ENCODE measurements around the gene CRBN. TPM values are rescaled to one million over a fixed set of nuclear protein-coding genes. Genes with fewer than 3 reads are reported as not detected.

Gene CRBN
- polyA plus RNA-seq, 1 of the 3 experiments (the other 2 are of a cell fraction): 17.5 TPM

GRCh38 chr3:3157484-3157883 lies 22.0 kb downstream of the CRBN start:
- Histone ChIP-seq H3K9me3 (no peaks in the 10 kb centered on the region), H3F3A (replicated peaks; ENCODE audit: insufficient read depth) (peaks cover 14% of the 10 kb centered on the region), H3K4me1 (ENCODE audit: control insufficient read depth in 1 of 2, insufficient read depth in 2 of 2, low read depth in 1 of 2, low read length in 1 of 2) (no peaks in the 10 kb centered on the region), H3K27me3 (ENCODE audit: insufficient read depth) (no peaks in the 10 kb centered on the region), H3K9ac (no peak overlapping the region), H3K27ac (ENCODE audit: low read depth in 2 of 2, low read length in 1 of 2) (no peak overlapping the region), H3K79me2 (ENCODE audit: insufficient read depth) (0 out of 2 replicates have a peak, but pooled peaks cover 4% of the 10 kb centered on the region), H3K4me2 (no peak overlapping the region), H2AFZ (ENCODE audit: low read depth) (no peak overlapping the region), H3K36me3 (replicated peaks in 1 of 2; ENCODE audit: control insufficient read depth in 1 of 2, insufficient read depth in 2 of 2, low read length in 1 of 2) (peaks cover 64 to 83% of the 10 kb centered on the region in 2 experiments), H4K20me1 (ENCODE audit: insufficient read depth) (no peaks in the 10 kb centered on the region), H3K9me2 (no peaks in the 10 kb centered on the region), H3K4me3 (ENCODE audit: low read depth in 2 of 2, low read length in 1 of 2) (no peak overlapping the region)
- no peak for DNase-seq
- ChIA-PET POLR2A (no interaction called here), CTCF (no interaction called here)
- WGBS (ENCODE audit: low lambda C conversion rate): 93% methylated on average over 8 of the region's 8 CpGs
- TF ChIP-seq USF1 (IDR thresholded peaks at IDR 0.05; ENCODE audit: borderline replicate concordance, low read depth) (no peak), GATA2 (CRISPR knock-in tag; IDR thresholded peaks at IDR 0.05) (no peak), MEF2A (IDR thresholded peaks at IDR 0.05; ENCODE audit: borderline replicate concordance, low read depth) (no peak), ZBTB33 (IDR thresholded peaks at IDR 0.05; ENCODE audit: borderline replicate concordance, low read depth) (no peak), TAF1 (IDR thresholded peaks at IDR 0.05; ENCODE audit: borderline replicate concordance, low read depth, low read length) (no peak), FOXM1 (IDR thresholded peaks at IDR 0.05; ENCODE audit: low read depth) (no peak), FOSL2 (IDR thresholded peaks at IDR 0.05; ENCODE audit: borderline replicate concordance, low read depth) (no peak), RXRA (IDR thresholded peaks at IDR 0.05; ENCODE audit: borderline replicate concordance, low read depth) (no peak), RAD21 (IDR thresholded peaks at IDR 0.05; ENCODE audit: low read length) (no peak), CHD2 (IDR thresholded peaks at IDR 0.05; ENCODE audit: low read length, partially characterized antibody) (no peak), IRF3 (IDR thresholded peaks at IDR 0.05; ENCODE audit: low read depth, low read length) (no peak), EZH2phosphoT487 (IDR thresholded peaks at IDR 0.05; ENCODE audit: borderline replicate concordance, low read depth) (no peak), RCOR1 (IDR thresholded peaks at IDR 0.05; ENCODE audit: low read length) (no peak), TEAD4 (IDR thresholded peaks at IDR 0.05; ENCODE audit: borderline replicate concordance, insufficient read depth) (no peak), SIN3A (IDR thresholded peaks at IDR 0.05; ENCODE audit: borderline replicate concordance, low read depth, low read length) (no peak), ELF1 (IDR thresholded peaks at IDR 0.05) (no peak), CTCF (IDR thresholded peaks at IDR 0.05) (no peak)
